GM18868 (cell line): ENCODE data around the gene STPG4.
A peak's percentile ranks its signal among the peaks of the same experiment; 100 is the strongest.

Experiments used
- ATAC-seq: cut with Tn5 transposase; IDR thresholded peaks from one replicate; pipeline ENCODE4 v1.9.1; 2021; ENCODE audit warnings: mild to moderate bottlenecking, moderate library complexity; ENCODE audit not compliant: unreplicated experiment

Gene STPG4

GRCh38 chr2:47056868-47057686 lies 98.0 kb downstream of the STPG4 start:
- ATAC-seq: peak; percentile 54

- no peak for ATAC-seq
Measured at GRCh38 chr2:47056374-47056773, 98.7 kb downstream of the STPG4 start.

GRCh38 chr2:47054868-47055267 lies 100.2 kb downstream of the STPG4 start:
- ATAC-seq: no peak

GRCh38 chr2:47054036-47054555 lies 101.0 kb downstream of the STPG4 start:
- ATAC-seq: no peak

- ATAC-seq: no peak
Measured at GRCh38 chr2:47052847-47053246, 102.3 kb downstream of the STPG4 start.

- ATAC-seq: no peak
Measured at GRCh38 chr2:47051562-47051961, 103.5 kb downstream of the STPG4 start.

- no peak for ATAC-seq
Measured at GRCh38 chr2:47050762-47051161, 104.3 kb downstream of the STPG4 start.

GRCh38 chr2:47050021-47050760 lies 104.9 kb downstream of the STPG4 start:
- ATAC-seq: no peak

GRCh38 chr2:47049502-47049901 lies 105.6 kb downstream of the STPG4 start:
- no peak for ATAC-seq

GRCh38 chr2:47048801-47049480 lies 106.2 kb downstream of the STPG4 start:
- ATAC-seq: no peak

- ATAC-seq: no peak
Measured at GRCh38 chr2:47046271-47046670, 108.8 kb downstream of the STPG4 start.

GRCh38 chr2:47043891-47044239 lies 111.2 kb downstream of the STPG4 start:
- ATAC-seq: no peak

GRCh38 chr2:47043142-47043890 lies 111.8 kb downstream of the STPG4 start:
- no peak for ATAC-seq

GRCh38 chr2:47041891-47042684 lies 113.0 kb downstream of the STPG4 start:
- ATAC-seq: no peak

- ATAC-seq: no peak
Measured at GRCh38 chr2:47041063-47041462, 114.0 kb downstream of the STPG4 start.

- no peak for ATAC-seq
Measured at GRCh38 chr2:47040651-47041050, 114.5 kb downstream of the STPG4 start.

GRCh38 chr2:47039913-47040562 lies 115.1 kb downstream of the STPG4 start:
- ATAC-seq: no peak

- no peak for ATAC-seq
Measured at GRCh38 chr2:47039489-47039870, 115.6 kb downstream of the STPG4 start.

- peak; percentile 66 for ATAC-seq
Measured at GRCh38 chr2:47038656-47039488, 116.2 kb downstream of the STPG4 start.
